MCF 10A (cell line): Measurements from ENCODE around the gene FAU. TPM values are rescaled to one million over a fixed set of nuclear protein-coding genes. Genes with fewer than 3 reads are reported as not detected.
A peak's percentile ranks its signal among the peaks of the same experiment; 100 is the strongest.

ENCODE experiments used
- Bru-seq: library from RNA; stranded (reverse); fragments of 400-500 nt; gene quantifications from one replicate; lab custom pipeline; 2021; lab: Mats Ljungman, UMichigan
- BruChase-seq, 2 experiments: library from RNA; stranded (reverse); fragments of 400-500 nt; gene quantifications; one replicate each; lab custom pipeline; 2021; lab: Mats Ljungman, UMichigan
- BruUV-seq: library from RNA; stranded (reverse); fragments of 400-500 nt; replicated peaks from 2 replicates; lab custom pipeline; 2021; lab: Mats Ljungman, UMichigan
- CTCF ChIA-PET: fragments of 300-600 bp; sonication (Branson Sonifier 250); formaldehyde crosslinking; extraction: SDS; loops from one replicate; lab custom pipeline; 2021; ENCODE audit warnings: antibody characterized with exemption, inconsistent platforms; lab: Yijun Ruan, JAX
- POLR2A ChIA-PET: fragments of 300-600, 350-650 bp; sonication (Branson Sonifier 250); formaldehyde crosslinking; extraction: SDS; loops from one replicate; lab custom pipeline; 2020; ENCODE audit warnings: antibody characterized with exemption, inconsistent platforms; lab: Yijun Ruan, JAX
- DNase-seq: peaks from one replicate; pipeline ENCODE4 v3.0.0-alpha.2; 2018; ENCODE audit not compliant: unreplicated experiment
- H3K27ac Mint-ChIP-seq: one replicate; pipeline ENCODE4 v1.8.0; 2022; ENCODE audit warnings: mild to moderate bottlenecking, low read depth, mixed read lengths; ENCODE audit not compliant: unreplicated experiment
- H3K27me3 Mint-ChIP-seq: one replicate; pipeline ENCODE4 v1.8.0; 2022; ENCODE audit warnings: mixed read lengths; ENCODE audit not compliant: insufficient read depth, unreplicated experiment
- H3K36me3 Mint-ChIP-seq: one replicate; pipeline ENCODE4 v1.8.0; 2022; ENCODE audit warnings: mild to moderate bottlenecking, moderate library complexity, mixed read lengths; ENCODE audit not compliant: insufficient read depth, unreplicated experiment
- H3K4me1 Mint-ChIP-seq: one replicate; pipeline ENCODE4 v1.8.0; 2022; ENCODE audit warnings: mixed read lengths; ENCODE audit not compliant: insufficient read depth, unreplicated experiment
- H3K4me3 Mint-ChIP-seq: one replicate; pipeline ENCODE4 v1.8.0; 2022; ENCODE audit warnings: mild to moderate bottlenecking, moderate library complexity, mixed read lengths; ENCODE audit not compliant: unreplicated experiment
- H3K9me3 Mint-ChIP-seq: one replicate; pipeline ENCODE4 v1.8.0; 2022; ENCODE audit warnings: mixed read lengths; ENCODE audit not compliant: unreplicated experiment
- intact Hi-C: fragments of 100-400 bp; cut with micrococcal nuclease; formaldehyde crosslinking; loops from 2 replicates; pipeline ENCODE4 v1.14.1; 2022
- long read RNA-seq: library from polyadenylated mRNA; stranded (forward); transcript quantifications from one replicate; pipeline ENCODE4 v2.0.0, GENCODE V29; 2022
- total RNA-seq: library from RNA; stranded (reverse); gene quantifications from 2 replicates; pipeline ENCODE4 v1.2.3, GENCODE V29; 2022
- TF ChIP-seq, protein P1 (sequence below): fragments of 200-600 bp; IDR thresholded peaks from one replicate; pipeline ENCODE4 v1.8.0; 2022; ENCODE audit warnings: antibody characterized with exemption, mild to moderate bottlenecking; ENCODE audit not compliant: unreplicated experiment

The FAU gene
- total RNA-seq: 1,049 and 1,269 TPM in 2 replicates
- Bru-seq, nascent RNA: percentile 99 among the genes with signal in this experiment
- BruChase-seq, experiment 1, labeled RNA remaining after a 6-hour chase: percentile 99 among the genes with signal in this experiment
- BruChase-seq, experiment 2, labeled RNA remaining after a 2-hour chase: percentile 98 among the genes with signal in this experiment
- long read RNA-seq, transcript FAU-207 (5 exons, 847 nt): major isoform, 836 of 876 reads
- long read RNA-seq, transcript FAU-209 (4 exons, 697 nt): minor isoform, 19 of 876 reads
- long read RNA-seq, transcript FAU-208 (1 exons, 1,484 nt): minor isoform, 7 of 876 reads
- long read RNA-seq, partial matches to known transcripts: 7 of 876 reads
- long read RNA-seq, other reads (novel, unspliced or antisense): 6 of 876 reads

DNA sequence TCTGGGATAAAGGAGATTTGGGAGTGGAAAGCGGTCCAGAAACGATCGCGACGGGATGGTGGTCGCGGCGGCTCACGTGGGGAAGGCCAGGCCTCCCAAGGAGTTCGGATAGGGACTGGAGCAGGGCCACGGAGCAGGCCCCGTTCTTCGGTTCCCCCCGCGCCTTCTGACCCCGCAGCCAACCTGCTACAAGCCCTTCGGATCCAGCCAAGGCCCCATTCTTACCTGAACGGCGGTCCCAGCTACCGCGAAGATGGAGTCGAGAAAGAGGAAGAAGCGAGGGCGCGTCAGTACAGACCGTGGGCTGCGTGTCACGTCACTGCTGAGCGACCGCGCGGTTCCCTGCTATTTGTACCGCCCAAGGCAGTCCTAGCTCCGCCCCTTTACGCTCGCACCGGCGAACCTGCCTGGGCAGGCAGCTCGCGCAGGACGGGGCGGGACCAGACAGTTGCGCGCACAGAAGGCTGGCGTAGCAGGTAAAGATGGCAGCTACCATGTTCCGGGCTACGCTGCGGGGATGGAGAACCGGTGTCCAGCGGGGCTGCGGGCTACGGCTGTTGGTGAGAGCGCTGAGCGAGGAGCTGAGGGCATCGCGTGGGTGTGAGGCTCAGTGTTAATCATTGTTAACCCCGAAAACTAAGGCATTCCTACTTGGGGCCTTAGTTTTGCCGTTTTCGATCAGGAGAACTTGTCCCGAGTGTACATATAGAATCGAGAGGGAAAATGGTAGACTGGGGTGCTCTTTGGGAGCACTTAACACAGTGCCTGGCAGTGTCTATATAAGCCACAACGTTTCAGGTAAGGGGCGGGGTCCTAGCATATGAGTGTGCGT lies at the start of gene FAU, which contains the start of gene MRPL49:
TSS of gene FAU (minus strand) at position 270 of the 832 bp plus-strand sequence. CDS start 321 bp downstream, outside the sequence.
TSS of gene MRPL49 (plus strand) at position 457 of the 832 bp plus-strand sequence. CDS start at position 483, 26 bp downstream.
- TF ChIP-seq, protein P1, sequence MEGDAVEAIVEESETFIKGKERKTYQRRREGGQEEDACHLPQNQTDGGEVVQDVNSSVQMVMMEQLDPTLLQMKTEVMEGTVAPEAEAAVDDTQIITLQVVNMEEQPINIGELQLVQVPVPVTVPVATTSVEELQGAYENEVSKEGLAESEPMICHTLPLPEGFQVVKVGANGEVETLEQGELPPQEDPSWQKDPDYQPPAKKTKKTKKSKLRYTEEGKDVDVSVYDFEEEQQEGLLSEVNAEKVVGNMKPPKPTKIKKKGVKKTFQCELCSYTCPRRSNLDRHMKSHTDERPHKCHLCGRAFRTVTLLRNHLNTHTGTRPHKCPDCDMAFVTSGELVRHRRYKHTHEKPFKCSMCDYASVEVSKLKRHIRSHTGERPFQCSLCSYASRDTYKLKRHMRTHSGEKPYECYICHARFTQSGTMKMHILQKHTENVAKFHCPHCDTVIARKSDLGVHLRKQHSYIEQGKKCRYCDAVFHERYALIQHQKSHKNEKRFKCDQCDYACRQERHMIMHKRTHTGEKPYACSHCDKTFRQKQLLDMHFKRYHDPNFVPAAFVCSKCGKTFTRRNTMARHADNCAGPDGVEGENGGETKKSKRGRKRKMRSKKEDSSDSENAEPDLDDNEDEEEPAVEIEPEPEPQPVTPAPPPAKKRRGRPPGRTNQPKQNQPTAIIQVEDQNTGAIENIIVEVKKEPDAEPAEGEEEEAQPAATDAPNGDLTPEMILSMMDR: no peak
- POLR2A ChIA-PET: interaction anchor here (0.6 to 8.8 kb wide), 45 partner anchors 10 to 881 kb away, joined by 3 to 138 read pairs (median 4); partner anchors contain the start of genes ARL2, ATG2A, BANF1 and CAPN1
- BruUV-seq: TSS peak; percentile 67
- peaks cover 11% of the 10 kb centered on the region for H3K4me1 Mint-ChIP-seq
- H3K4me3 Mint-ChIP-seq: peak within 1 kb of the TSS; percentile 99
- no peaks in the 10 kb centered on the region for H3K9me3 Mint-ChIP-seq
- H3K27ac Mint-ChIP-seq: peak within 1 kb of the TSS; percentile 98
- peak; percentile 96 for DNase-seq
- H3K27me3 Mint-ChIP-seq: no peaks in the 10 kb centered on the region
- H3K36me3 Mint-ChIP-seq: peaks cover 72% of the 10 kb centered on the region
- CTCF ChIA-PET: interaction anchor here (0.6 to 2.8 kb wide), 8 partner anchors 9 to 274 kb away, joined by 3 to 19 read pairs (median 4); partner anchors contain the start of genes CAPN1, SAC3D1, SNX15 and TM7SF2
- intact Hi-C loops: no loop called here

DNA sequence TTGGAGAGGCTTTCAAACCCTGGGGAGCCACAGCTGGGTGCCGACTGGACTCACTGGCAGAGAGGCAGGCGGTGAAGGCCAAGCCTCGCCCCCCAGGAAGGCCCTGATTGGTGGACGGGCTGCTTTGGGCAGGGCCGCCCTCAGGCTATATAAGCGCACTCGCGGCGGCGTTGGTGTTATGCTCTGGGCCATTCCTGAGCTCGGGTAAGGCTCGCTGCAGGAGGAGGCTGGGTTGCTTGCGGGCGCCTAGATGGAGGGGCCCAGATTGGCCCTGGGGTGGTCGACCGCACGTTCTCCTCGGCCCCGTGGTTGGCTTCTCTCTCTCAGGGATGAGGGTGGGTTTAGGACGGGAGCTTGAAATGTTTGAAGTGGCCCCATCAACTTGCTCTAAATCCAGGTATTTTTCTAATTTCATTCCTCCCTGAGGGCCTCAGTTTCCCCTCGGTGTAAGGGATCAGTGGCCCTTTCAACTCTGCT lies 48.2 kb upstream of the FAU start, which contains the start of gene SPDYC:
TSS of gene SPDYC (plus strand) at position 176 of the 477 bp plus-strand sequence. CDS start 1,125 bp downstream, outside the sequence.
- CTCF ChIA-PET: interaction anchor here (1.1 kb wide), 1 partner anchor 10 kb away, joined by 5 read pairs; no protein-coding TSS in a partner anchor

DNA sequence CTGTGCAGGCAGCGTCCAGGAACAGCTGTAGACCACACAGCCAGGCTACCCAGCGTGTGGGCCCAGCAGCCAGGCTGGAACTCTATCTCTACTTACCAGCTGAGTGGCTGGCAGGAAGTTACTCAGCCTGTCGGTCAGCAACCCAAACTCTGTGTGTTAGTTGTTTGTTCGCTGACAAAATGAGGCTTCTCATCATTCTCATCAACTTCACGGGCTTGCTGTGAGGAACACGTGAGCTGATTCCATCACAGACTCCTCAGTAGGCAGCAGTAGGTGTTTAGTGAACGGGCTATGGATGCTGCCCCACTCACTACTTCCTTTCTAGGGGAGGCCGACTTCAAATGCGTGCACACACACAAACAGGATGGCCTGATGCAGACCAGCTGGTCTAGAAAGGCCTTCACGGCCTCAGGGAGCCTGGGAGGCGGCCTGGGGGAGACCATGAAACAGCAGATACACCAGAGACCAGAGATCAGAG lies 47.3 kb upstream of the FAU start:
- DNase-seq: no peak
- H3K36me3 Mint-ChIP-seq: no peaks in the 10 kb centered on the region
- no peaks in the 10 kb centered on the region for H3K27me3 Mint-ChIP-seq
- no peak overlapping the region for H3K27ac Mint-ChIP-seq
- intact Hi-C loops: no loop called here
- TF ChIP-seq, protein P1: no peak
- BruUV-seq: no TSS peak
- H3K4me1 Mint-ChIP-seq: no peaks in the 10 kb centered on the region
- no peak overlapping the region for H3K4me3 Mint-ChIP-seq
- ChIA-PET POLR2A (interaction anchor here (0.6 to 0.7 kb wide), 2 partner anchors 9 to 30 kb away, joined by 3 read pairs; no protein-coding TSS in a partner anchor), CTCF (interaction anchor here (0.6 to 1.1 kb wide), 2 partner anchors 11 to 207 kb away, joined by 3 to 5 read pairs; no protein-coding TSS in a partner anchor)
- no peaks in the 10 kb centered on the region for H3K9me3 Mint-ChIP-seq

More for the DNA sequence above, 48.2 kb upstream of the FAU start, which contains the start of gene SPDYC:
- Mint-ChIP-seq H3K36me3 (no peaks in the 10 kb centered on the region), H3K4me1 (no peaks in the 10 kb centered on the region), H3K9me3 (no peaks in the 10 kb centered on the region), H3K27ac (no peak within 1 kb of the TSS), H3K27me3 (no peaks in the 10 kb centered on the region), H3K4me3 (no peak within 1 kb of the TSS)
- intact Hi-C loops: no loop called here
- TF ChIP-seq, protein P1: no peak
- no peak for DNase-seq
- POLR2A ChIA-PET: no interaction called here
- BruUV-seq: no TSS peak
